Right ventricle myocardium inferior (tissue), 1 donor: ENCODE results near the gene TBL3. TPM values are rescaled to one million over a fixed set of nuclear protein-coding genes. Genes with fewer than 3 reads are reported as not detected.
A peak's percentile ranks its signal among the peaks of the same experiment; 100 is the strongest.

ENCODE experiments used
- ATAC-seq: fragments of 200-7000 bp; cut with Tn5 transposase; one replicate; pipeline ENCODE4 v1.9.1; 2020; ENCODE audit warnings: mild to moderate bottlenecking, moderate library complexity
- DNase-seq: peaks from one replicate; pipeline ENCODE4 v3.0.0; 2021; ENCODE audit errors: missing footprints
- intact Hi-C: fragments of 100-400 bp; cut with DNase I; formaldehyde crosslinking; loops from one replicate; pipeline ENCODE4 v1.11.0; 2022
- total RNA-seq: library from RNA; stranded (reverse); fragmentation: NEBNext Ultra II Directional; extraction: Animal tissue kit (Norgen Biotek cat#: 25700); gene quantifications from one replicate; pipeline ENCODE4 v1.2.1, GENCODE V29; 2021
- donor health status: DM: no; HTN: yes; CAD: no; lungs with severe emphysema.

TBL3 gene
- total RNA-seq, 1 donor from 2014 or later: 24.9 TPM

- no peak for ATAC-seq
- intact Hi-C loops: no loop called here
- DNase-seq: no peak
Observed at GRCh38 chr16:2025878-2026460, 54.1 kb downstream of the TBL3 start.

- ATAC-seq (peak; percentile 35), DNase-seq (no peak)
- intact Hi-C loops: no loop called here
Observed at GRCh38 chr16:2026461-2027023, 54.7 kb downstream of the TBL3 start, which contains the start of gene NHERF2. TSS of gene NHERF2 (plus strand) at chr16:2026902. CDS start at chr16:2027006, 104 bp downstream.

GRCh38 chr16:2027024-2028010 lies 55.5 kb downstream of the TBL3 start:
- no peak for DNase-seq
- intact Hi-C loops: no loop called here

GRCh38 chr16:2028146-2028545 lies 56.3 kb downstream of the TBL3 start:
- intact Hi-C loops: no loop called here
- no peak for ATAC-seq
- no peak for DNase-seq

More at GRCh38 chr16:2027024-2028010, 55.5 kb downstream of the TBL3 start:
- ATAC-seq: no peak

- DNase-seq: no peak
- intact Hi-C loops: no loop called here
- no peak for ATAC-seq
Observed at GRCh38 chr16:2028620-2029220, 56.9 kb downstream of the TBL3 start.

- ATAC-seq (no peak), DNase-seq (no peak)
- intact Hi-C loops: no loop called here
Observed at GRCh38 chr16:2029350-2029749, 57.5 kb downstream of the TBL3 start.

GRCh38 chr16:2030036-2030435 lies 58.2 kb downstream of the TBL3 start:
- ATAC-seq (no peak), DNase-seq (no peak)
- intact Hi-C loops: no loop called here

GRCh38 chr16:2031081-2031577 lies 59.3 kb downstream of the TBL3 start:
- ATAC-seq (peak; percentile 1), DNase-seq (no peak)
- intact Hi-C loops: no loop called here

Other genes with a start within 250 kb of the TBL3 start
- 33.9 TPM for gene NME3, start 200.5 kb upstream of the TBL3 start, total RNA-seq
- 8.2 TPM for gene EME2, start 199.2 kb upstream of the TBL3 start, total RNA-seq
- gene MRPS34, start 198.9 kb upstream of the TBL3 start, total RNA-seq: 80.8 TPM
- 36.1 TPM for gene SPSB3, start 189.5 kb upstream of the TBL3 start, total RNA-seq
- gene NUBP2, start 189.1 kb upstream of the TBL3 start, total RNA-seq: 37.9 TPM
- gene IGFALS, start 178.3 kb upstream of the TBL3 start, total RNA-seq: not detected
- gene HAGH, start 145.2 kb upstream of the TBL3 start, total RNA-seq: 171 TPM
- 28.3 TPM for gene FAHD1, start 144.8 kb upstream of the TBL3 start, total RNA-seq
- gene MEIOB, start 99.9 kb upstream of the TBL3 start, total RNA-seq: not detected
- not detected for gene HS3ST6, start 53.6 kb upstream of the TBL3 start, total RNA-seq
- gene MSRB1, start 28.9 kb upstream of the TBL3 start, total RNA-seq: 25.3 TPM
- gene RPL3L, start 17.4 kb upstream of the TBL3 start, total RNA-seq: 271 TPM
- 737 TPM for gene NDUFB10, start 12.5 kb upstream of the TBL3 start, total RNA-seq
- 907 TPM for gene RPS2, start 7.2 kb upstream of the TBL3 start, total RNA-seq
- not detected for gene RNF151, start 5.2 kb upstream of the TBL3 start, total RNA-seq
- gene NOXO1, start 9.4 kb downstream of the TBL3 start, total RNA-seq: 0.22 TPM
- 25.8 TPM for gene GFER, start 12.1 kb downstream of the TBL3 start, total RNA-seq
- 0.62 TPM for gene SYNGR3, start 17.9 kb downstream of the TBL3 start, total RNA-seq
- 18.5 TPM for gene ZNF598, start 37.8 kb downstream of the TBL3 start, total RNA-seq
- not detected for gene NPW, start 47.7 kb downstream of the TBL3 start, total RNA-seq
- 292 TPM for gene NHERF2, start 54.8 kb downstream of the TBL3 start, total RNA-seq
- 23.3 TPM for gene NTHL1, start 75.8 kb downstream of the TBL3 start, total RNA-seq
- 62.8 TPM for gene TSC2, start 75.9 kb downstream of the TBL3 start, total RNA-seq
- 85.8 TPM for gene PKD1, start 163.8 kb downstream of the TBL3 start, total RNA-seq
- gene RAB26, start 176.6 kb downstream of the TBL3 start, total RNA-seq: 0.87 TPM
- 27.3 TPM for gene TRAF7, start 183.7 kb downstream of the TBL3 start, total RNA-seq
- 5.8 TPM for gene CASKIN1, start 224.6 kb downstream of the TBL3 start, total RNA-seq
- gene MLST8, start 233.4 kb downstream of the TBL3 start, total RNA-seq: 25.3 TPM
- gene BRICD5, start 238.8 kb downstream of the TBL3 start, total RNA-seq: 13.2 TPM
- 35.1 TPM for gene PGP, start 242.8 kb downstream of the TBL3 start, total RNA-seq